Gastroesophageal sphincter (tissue), 4 donors: Measurements from ENCODE around the gene SSB. TPM values are rescaled to one million over a fixed set of nuclear protein-coding genes. Genes with fewer than 3 reads are reported as not detected.

Source experiments
- ATAC-seq: fragments of 150-250 bp; one replicate; pipeline ENCODE4 v1.9.1; 2016; ENCODE audit warnings: mild to moderate bottlenecking, moderate library complexity
- H3K27ac ChIP-seq, 4 donors: fragments of 200-600 bp; sonication (generic) in 3 of 4; 1 replicate in 3 of 4; 2 replicates in 1 of 4; pipeline ENCODE4 v1.5.1; 2016 to 2019
- H3K27me3 ChIP-seq: fragments of 200-600 bp; sonication (generic); one replicate; pipeline ENCODE4 v1.5.1; 2019
- H3K36me3 ChIP-seq, 2 donors: fragments of 200-600 bp; sonication (generic); one replicate each; pipeline ENCODE4 v1.5.1; 2019; ENCODE audit warnings: control low read depth in 1 of 2
- H3K4me1 ChIP-seq, 3 donors: fragments of 200-600 bp; sonication (generic); 1 replicate in 2 of 3; 2 replicates in 1 of 3; pipeline ENCODE4 v1.5.1; 2016 to 2019; ENCODE audit warnings: control low read depth in 2 of 3
- H3K4me3 ChIP-seq, 2 donors: fragments of 200-600 bp; sonication (generic); one replicate each; pipeline ENCODE4 v1.5.1; 2019; ENCODE audit warnings: mild to moderate bottlenecking in 1 of 2, moderate library complexity in 1 of 2
- H3K9me3 ChIP-seq, 3 donors: fragments of 200-600 bp; sonication (generic); one replicate each; pipeline ENCODE4 v1.5.1; 2017 to 2019; ENCODE audit warnings: control low read depth in 2 of 3
- EP300 ChIP-seq: sonication (generic); formaldehyde crosslinking; IDR thresholded peaks from one replicate; pipeline ENCODE4 v1.6.1; 2017; ENCODE audit warnings: antibody characterized with exemption, mild to moderate bottlenecking
- POLR2A ChIP-seq, 2 donors: fragments of 450-650 bp; IDR thresholded peaks; one replicate each; pipeline ENCODE4 v1.6.1; 2017; ENCODE audit warnings: antibody characterized with exemption in 2 of 2, mild to moderate bottlenecking in 2 of 2, moderate library complexity in 1 of 2
- POLR2AphosphoS5 ChIP-seq: sonication (generic); formaldehyde crosslinking; IDR thresholded peaks from one replicate; pipeline ENCODE4 v1.6.1; 2017; ENCODE audit warnings: antibody characterized with exemption
- WGBS, 2 donors: methylation state at CpG; one replicate each; pipeline ENCODE4 v1.1.5; 2018; ENCODE audit warnings: low coverage in 1 of 2; 5-methylcytosine and 5-hydroxymethylcytosine counted together
- total RNA-seq, 4 donors: library from RNA; depleted of rRNA; stranded (reverse); fragments of >200 nt; gene quantifications; one replicate each; pipeline ENCODE4 v1.1.0, GENCODE V29; 2016
- TF ChIP-seq, protein P1 (sequence below), 4 experiments: fragments of 200-600 bp in 2 of 4; fragments of 450-650 bp in 2 of 4; sonication (generic) in 1 of 4; IDR thresholded peaks; one replicate each; pipeline ENCODE4 v1.5.1; 2017 to 2019; ENCODE audit warnings: antibody characterized with exemption in 4 of 4, mild to moderate bottlenecking in 2 of 4, moderate library complexity in 2 of 4

Gene SSB
- total RNA-seq, 4 donors from 2014 or later: 60.6 to 102 (median 78.3) TPM

DNA sequence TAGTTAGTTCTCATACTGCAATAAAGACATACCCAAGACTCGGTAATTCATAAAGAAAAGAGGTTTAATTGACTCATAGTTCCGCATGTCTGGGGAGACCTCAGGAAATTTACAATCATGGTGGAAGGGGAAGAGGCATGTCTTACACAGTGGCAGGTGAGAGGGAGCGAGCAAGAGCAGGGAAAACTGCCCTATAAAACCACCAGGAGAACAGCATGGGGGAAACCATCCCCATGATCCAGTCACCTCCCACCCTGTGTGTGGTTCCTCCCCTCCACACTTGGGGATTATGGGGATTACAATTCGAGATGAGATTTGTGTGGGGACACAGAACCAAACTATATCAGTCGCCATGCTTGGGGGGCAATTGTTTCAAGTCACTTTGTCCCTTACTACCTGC is 1.1 kb upstream of the SSB start:
- Histone ChIP-seq H3K36me3 (peaks cover 0 to 14% of the 10 kb centered on the region in 2 donors), H3K27ac (no peak overlapping the region), H3K27me3 (no peaks in the 10 kb centered on the region), H3K4me3 (no peak overlapping the region), H3K4me1 (peaks cover 0 to 27% (median 0%) of the 10 kb centered on the region in 3 donors), H3K9me3 (no peaks in the 10 kb centered on the region)
- no peak for ATAC-seq
- WGBS, 2 donors: 81 to 92% methylated on average over 5 of the region's 5 CpGs
- TF ChIP-seq POLR2AphosphoS5 (no peak), EP300 (no peak), POLR2A (IDR thresholded peaks at IDR 0.05) (no peak)
- TF ChIP-seq, protein P1, sequence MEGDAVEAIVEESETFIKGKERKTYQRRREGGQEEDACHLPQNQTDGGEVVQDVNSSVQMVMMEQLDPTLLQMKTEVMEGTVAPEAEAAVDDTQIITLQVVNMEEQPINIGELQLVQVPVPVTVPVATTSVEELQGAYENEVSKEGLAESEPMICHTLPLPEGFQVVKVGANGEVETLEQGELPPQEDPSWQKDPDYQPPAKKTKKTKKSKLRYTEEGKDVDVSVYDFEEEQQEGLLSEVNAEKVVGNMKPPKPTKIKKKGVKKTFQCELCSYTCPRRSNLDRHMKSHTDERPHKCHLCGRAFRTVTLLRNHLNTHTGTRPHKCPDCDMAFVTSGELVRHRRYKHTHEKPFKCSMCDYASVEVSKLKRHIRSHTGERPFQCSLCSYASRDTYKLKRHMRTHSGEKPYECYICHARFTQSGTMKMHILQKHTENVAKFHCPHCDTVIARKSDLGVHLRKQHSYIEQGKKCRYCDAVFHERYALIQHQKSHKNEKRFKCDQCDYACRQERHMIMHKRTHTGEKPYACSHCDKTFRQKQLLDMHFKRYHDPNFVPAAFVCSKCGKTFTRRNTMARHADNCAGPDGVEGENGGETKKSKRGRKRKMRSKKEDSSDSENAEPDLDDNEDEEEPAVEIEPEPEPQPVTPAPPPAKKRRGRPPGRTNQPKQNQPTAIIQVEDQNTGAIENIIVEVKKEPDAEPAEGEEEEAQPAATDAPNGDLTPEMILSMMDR (IDR thresholded peaks at IDR 0.05): no peak

DNA sequence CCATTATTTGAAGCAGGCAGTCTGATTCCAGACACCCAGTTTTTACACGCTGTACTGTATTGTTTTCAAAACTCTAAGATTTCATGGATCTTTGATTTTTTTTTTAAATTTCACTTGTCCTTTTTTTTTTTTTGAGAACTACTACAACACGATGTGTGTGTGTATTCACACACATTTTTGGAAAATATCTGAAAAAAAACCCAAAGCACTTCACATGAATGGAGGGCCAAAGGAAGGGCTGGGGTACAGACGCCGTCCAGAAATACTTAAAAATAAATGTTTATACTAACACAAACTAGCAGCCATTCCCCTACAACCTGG is 314 bp upstream of the SSB start:
- peaks cover 0 to 32% (median 0%) of the 10 kb centered on the region in 3 donors for H3K4me1 ChIP-seq
- peak overlapping the region in 3 of 4 donors; percentile 88 to 90 (median 90) for H3K27ac ChIP-seq
- peak overlapping the region; percentile 89 to 99 for H3K4me3 ChIP-seq
- ATAC-seq: no peak
- 3 to 9% methylated on average over 4 of the region's 4 CpGs for WGBS, 2 donors
- H3K27me3 ChIP-seq: no peaks in the 10 kb centered on the region
- TF ChIP-seq POLR2AphosphoS5: no peak
- TF ChIP-seq POLR2A (IDR thresholded peaks at IDR 0.05): no peak
- TF ChIP-seq EP300: no peak
- TF ChIP-seq, protein P1 (IDR thresholded peaks at IDR 0.05): no peak
- no peaks in the 10 kb centered on the region for H3K9me3 ChIP-seq
- H3K36me3 ChIP-seq: peaks cover 0 to 22% of the 10 kb centered on the region in 2 donors

DNA sequence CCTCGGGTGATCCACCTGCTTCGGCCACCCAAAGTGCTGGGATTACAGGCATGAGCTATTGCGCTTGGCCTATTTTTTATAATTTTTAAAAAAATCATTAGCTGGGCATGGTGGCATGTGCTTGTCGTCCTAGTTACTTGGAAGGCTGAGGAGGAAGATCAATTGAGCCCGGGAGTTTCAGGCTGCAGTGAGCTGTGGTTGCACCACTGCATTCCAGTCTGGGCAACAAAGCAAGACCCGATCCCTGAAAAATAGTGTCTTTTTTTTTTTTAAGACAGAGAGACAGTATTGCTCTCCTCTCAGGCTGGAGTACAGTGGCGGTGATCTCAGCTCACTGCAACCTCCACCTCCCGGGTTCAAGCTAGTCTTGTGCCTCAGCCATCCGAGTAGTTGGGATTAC is 4.8 kb downstream of the SSB start:
- ATAC-seq: no peak
- no peaks in the 10 kb centered on the region for H3K9me3 ChIP-seq
- TF ChIP-seq, protein P1 (IDR thresholded peaks at IDR 0.05): no peak
- TF ChIP-seq EP300: no peak
- TF ChIP-seq POLR2AphosphoS5: no peak
- TF ChIP-seq POLR2A (IDR thresholded peaks at IDR 0.05): no peak
- no peaks in the 10 kb centered on the region for H3K27me3 ChIP-seq
- no peak overlapping the region for H3K4me3 ChIP-seq
- peaks cover 0 to 38% (median 0%) of the 10 kb centered on the region in 3 donors for H3K4me1 ChIP-seq
- H3K36me3 ChIP-seq: peaks cover 3 to 63% of the 10 kb centered on the region in 2 donors
- 85 to 93% methylated on average over 4 to 9 of the region's 9 CpGs for WGBS, 2 donors
- H3K27ac ChIP-seq: no peak overlapping the region

DNA sequence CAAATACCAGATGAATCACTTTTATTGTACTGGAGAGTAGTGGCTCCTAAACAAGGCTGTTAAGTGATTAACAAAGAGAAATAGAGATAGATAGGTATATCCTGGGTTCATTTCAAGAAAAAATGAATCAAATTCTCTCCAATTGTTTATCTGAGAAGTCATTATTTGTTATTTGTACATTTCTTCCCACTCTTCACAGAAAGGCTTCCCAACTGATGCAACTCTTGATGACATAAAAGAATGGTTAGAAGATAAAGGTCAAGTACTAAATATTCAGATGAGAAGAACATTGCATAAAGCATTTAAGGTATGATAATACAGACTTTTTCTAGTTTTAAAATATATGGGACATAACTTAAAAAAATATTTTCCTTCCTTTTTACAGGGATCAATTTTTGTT is 7.9 kb downstream of the SSB start:
- no peak for ATAC-seq
- Histone ChIP-seq H3K36me3 (peaks cover 3 to 89% of the 10 kb centered on the region in 2 donors), H3K27me3 (no peaks in the 10 kb centered on the region), H3K4me1 (peaks cover 0 to 20% (median 0%) of the 10 kb centered on the region in 3 donors), H3K4me3 (no peak overlapping the region), H3K27ac (no peak overlapping the region), H3K9me3 (no peaks in the 10 kb centered on the region)
- TF ChIP-seq POLR2AphosphoS5 (no peak), POLR2A (IDR thresholded peaks at IDR 0.05) (no peak), EP300 (no peak)
- TF ChIP-seq, protein P1 (IDR thresholded peaks at IDR 0.05): no peak

DNA sequence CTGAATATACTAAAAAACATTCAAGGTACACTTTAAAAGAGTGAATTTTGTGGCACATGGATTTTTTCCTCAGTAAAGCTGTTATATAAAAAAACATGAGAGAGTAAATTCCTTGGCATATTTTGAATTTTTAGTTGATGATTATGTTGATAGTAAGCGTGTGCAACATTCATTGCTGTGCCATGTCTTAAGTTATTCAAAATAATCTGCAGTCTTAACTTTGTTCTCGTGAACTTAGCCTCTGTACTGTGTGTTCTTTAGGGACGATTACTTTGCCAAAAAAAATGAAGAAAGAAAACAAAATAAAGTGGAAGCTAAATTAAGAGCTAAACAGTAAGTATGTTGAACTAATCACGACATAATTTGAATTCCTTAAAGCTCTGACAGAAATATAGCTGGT is 9.6 kb downstream of the SSB start:
- Histone ChIP-seq H3K4me3 (no peak overlapping the region), H3K27ac (no peak overlapping the region), H3K4me1 (peaks cover 0 to 7% (median 0%) of the 10 kb centered on the region in 3 donors), H3K9me3 (no peaks in the 10 kb centered on the region), H3K27me3 (no peaks in the 10 kb centered on the region), H3K36me3 (peaks cover 3 to 89% of the 10 kb centered on the region in 2 donors)
- TF ChIP-seq POLR2AphosphoS5 (no peak), EP300 (no peak), POLR2A (IDR thresholded peaks at IDR 0.05) (no peak)
- TF ChIP-seq, protein P1 (IDR thresholded peaks at IDR 0.05): no peak
- no peak for ATAC-seq
- WGBS, 2 donors: 64 to 68% methylated on average over 4 of the region's 4 CpGs
